DMS53 treated with DMSO at 0.1 percent for 48 hours (cell line): ENCODE results near the gene M1AP.
"Not testable (repeated sequence)": the region's sequence is repeated elsewhere in the genome, so short reads cannot be mapped to it uniquely, and the experiment has no call there.

Experiments used
- DNase-seq: peaks from one replicate; lab custom pipeline; 2025; ENCODE audit not compliant: unreplicated experiment; lab: John Stamatoyannopoulos, UW

Gene M1AP

DNA sequence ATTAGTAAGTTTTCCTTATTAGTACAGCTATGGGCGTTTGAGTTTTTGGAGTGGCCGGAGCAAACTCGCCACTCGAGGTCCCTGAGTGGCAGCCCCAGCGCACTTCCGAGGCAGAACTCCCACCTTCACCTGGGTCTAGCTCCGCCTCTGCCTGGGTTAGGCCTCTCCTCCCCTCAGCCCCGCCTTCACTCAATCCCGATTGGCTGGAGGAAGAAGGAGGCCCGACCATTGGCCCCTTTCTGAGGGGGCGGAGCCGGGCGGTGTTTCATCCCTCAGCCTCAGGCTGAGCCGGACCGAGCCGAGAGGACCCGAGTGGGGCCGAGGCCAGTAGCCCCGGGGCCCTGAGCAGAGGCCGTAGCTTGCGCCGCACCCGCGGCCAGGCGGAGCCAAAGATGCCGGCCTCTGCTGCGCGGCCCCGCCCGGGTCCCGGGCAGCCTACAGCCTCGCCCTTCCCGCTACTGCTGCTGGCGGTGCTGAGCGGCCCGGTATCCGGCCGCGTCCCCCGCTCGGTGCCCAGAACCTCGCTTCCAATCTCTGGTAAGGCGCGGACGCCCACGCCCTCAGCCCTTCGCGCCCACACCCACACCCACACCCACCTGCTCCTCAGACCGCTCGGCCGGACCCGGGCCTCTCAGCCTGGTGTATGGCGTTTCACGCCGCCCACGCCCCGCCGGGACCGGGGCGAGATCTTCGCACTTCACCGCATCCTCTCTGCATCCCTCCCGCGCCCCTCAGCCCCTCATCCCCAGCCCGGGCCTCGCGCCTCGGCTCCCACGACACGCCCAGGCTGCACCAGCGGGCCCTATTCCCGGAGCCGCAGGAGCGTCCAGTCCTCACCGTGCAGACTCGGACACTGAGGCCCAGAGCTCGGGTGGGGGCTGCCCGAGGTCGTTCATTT, 6.1 kb upstream of the M1AP start, which contains the start of gene SEMA4F:
SEMA4F (plus strand) TSS at position 263 of the 898 bp plus-strand sequence; CDS start at position 393, 130 bp downstream.
- peak; percentile 97 for DNase-seq

DNA sequence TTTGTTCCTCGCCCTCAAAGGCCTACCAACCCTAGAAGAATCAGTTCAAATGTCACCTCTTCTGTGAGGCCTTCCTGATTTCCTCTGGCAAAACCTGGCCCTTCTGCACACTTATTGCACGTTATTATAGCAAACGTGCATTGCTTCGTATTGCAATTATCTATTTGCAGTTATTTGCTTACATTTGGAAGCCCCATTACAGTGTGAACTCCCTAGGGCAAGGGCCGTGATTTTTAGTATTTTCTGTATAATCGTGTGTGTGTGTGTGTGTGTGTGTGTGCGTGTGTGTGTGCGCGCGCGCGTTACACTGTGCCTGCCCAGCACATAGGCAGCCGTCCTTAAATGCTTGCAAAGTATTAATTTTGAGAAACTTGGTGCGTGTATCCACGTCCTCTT, 5.5 kb upstream of the M1AP start:
- no peak for DNase-seq

DNA sequence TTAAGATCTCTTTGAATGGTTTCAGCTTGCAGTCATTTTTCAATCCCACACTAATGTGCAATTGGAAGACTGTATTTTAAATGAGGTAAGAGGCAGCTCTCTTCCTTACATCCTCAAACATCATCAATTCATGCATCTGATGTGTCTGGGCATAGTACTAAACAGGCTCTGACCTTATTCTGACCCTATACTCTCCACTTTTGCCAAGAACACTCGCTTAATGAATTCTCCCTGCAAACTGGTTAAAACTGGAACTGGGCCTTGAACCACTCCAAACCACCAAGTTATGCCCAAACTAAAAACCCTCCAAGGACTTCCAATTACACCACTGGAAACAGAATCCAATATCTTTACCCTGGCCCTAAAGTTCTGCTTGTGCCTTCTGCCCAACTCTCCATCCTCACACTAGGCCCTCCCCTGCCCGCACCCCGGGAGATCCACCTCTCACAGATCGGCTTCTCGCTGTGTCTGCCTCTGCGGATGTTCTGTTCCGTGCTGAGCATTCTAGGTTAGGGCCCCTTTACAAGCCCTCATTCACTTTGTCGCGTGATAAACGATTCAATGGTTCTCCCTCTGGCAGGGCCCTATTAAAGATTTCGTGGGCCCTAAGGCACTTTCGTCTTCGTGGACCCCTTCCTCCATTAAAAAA, 1.2 kb downstream of the M1AP start:
- no peak for DNase-seq

DNA sequence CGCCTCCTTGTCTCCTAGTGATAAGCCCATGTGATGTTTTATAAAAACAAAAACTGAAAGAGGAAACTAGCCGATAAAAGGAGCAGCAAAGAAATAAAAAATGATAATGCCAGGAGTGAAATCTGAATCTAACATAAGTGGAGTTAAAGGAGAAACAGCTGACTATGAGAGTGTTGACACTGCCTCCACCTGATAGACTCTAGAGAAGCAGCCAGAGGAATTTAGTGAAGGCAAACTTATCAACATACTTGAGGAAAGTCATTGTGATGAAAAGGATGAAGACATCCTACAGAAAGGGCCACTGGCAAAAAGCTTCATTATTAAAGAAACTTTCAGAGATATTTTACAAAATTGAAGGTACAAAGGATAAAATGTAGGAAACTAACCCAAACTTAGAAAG, 1.9 kb downstream of the M1AP start:
- no peak for DNase-seq

DNA sequence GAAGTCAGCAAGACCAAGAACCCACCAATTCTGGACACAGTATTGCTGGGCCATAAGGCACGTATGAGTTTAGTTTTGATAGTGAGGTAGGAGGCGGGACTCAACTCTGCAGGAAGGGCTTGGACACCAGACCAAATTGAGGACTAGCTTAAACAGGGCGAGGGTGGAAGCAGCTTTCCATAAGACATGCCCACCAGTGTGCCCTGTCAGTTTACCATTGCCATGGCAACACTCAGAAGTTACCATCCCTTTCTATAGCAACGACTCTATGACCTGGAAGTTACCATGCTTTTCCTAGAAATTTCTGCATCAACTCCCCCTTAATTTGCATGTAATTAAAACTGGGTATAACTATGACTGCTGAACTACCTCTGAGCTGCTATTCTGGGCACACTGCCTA, 2.8 kb downstream of the M1AP start:
- no peak for DNase-seq

DNA sequence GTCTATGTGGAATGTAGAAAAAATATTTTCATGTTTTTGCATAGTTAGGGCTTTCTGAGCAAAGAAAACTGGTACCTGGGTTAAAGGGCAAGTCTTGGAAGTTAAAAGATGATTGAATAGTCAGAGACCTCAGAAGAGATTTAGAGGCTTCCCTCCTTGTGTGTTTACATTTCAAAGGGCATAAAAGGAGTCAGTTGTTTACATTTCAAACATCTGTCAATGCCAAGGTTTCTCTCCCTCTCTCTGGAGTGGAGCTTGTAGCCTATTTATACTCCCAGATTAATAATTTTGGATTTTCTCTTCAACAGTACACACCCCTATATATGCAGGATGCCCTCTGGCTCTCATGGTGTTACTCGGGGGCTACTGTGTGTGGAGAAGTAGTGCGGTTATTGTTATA, 8.6 kb downstream of the M1AP start:
- peak; percentile 42 for DNase-seq

DNA sequence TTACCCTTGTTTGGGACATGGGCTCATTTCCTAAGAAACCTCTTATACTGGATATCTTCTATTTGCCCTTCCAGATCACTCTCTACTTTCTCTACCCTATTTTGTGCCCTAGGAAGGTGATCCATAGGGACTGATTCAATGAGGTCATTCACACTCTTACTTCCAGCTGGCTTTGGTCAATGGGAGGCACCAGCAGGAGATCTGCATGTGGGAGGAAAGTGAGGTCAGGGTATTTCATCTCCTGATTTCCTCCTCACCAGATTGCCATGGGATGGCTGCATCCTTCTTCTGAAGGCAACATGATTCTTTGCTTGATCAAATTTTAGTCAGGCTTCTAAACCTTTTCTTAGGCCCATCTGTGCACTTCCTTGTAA, 15.2 kb downstream of the M1AP start:
- no peak for DNase-seq

DNA sequence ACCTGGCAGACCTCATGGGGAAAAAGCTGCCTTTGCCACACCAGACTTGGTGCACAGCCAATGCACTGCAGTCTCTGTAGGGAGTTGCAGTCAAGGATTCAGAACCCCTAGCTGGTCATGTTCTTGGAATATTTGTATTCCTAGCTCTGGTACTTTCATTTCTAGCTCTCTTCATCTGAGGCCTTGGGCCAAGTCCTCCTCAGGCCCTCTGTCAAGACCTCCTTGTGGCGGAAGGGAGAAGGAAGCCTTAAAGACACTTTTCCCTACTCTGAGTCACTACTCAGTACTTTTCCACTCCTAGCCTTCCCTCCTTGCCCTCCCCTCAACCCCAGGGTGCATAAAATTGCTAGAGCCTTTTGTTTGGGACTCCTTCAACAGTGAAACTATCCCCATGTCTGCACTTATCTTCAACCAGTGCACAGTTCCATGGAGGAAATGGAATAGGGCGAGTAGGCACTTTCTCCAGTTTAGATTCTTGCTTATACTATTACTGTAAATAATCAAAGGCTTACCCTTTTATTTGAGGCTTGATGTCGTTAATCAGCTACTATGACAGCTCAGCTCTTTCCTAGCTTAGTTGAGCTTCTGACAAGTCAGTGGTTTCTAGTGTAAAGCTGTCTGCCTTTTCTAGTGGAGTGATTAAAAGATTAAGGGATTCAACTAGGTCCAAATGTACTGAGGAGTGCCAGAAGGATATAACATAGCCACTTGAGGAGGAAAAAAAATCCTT, 15.8 kb downstream of the M1AP start:
- no peak for DNase-seq

DNA sequence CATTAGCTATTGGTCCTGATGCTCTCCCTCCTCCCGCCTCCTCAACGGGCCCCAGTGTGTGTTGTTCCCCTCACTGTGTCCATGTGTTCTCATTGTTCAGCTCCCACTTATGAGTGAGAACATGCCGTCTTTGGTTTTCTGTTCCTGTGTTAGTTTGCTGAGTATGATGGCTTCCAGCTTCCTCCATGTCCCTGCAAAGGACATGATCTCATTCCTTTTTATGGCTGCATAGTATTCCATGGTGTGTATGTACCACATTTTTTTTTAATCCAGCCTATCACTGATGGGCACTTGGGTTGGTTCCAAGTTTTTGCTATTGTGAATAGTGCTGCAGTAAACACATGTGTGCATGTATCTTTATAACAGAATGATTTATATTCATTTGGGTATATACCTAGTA, 17.7 kb downstream of the M1AP start:
- not testable (repeated sequence) for DNase-seq

DNA sequence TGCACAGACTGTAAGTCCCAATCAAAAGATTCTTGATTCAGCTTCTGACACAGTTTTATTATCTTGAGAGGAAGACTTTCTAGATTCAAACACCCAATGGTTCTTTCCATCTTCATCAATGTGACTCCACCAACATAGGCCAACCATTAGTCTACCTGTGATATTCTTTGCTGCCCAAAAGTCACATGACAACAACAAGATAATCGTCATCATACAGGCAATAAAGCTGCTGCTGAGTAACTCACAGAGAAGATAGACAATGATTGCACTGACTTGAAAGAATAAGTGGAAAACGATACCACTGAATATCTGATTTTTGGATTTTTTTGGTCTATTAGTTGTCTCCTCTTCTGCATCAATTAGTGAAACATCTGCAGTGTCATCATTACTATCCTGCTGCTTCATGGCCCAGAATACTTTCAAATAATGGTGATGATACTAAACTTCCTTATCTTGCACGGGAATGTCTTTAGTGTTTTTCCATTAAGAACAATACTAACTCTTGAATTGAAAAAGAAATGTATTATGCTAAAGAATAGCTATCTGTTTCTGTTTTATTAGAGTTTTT, 19.5 kb downstream of the M1AP start:
- no peak for DNase-seq

DNA sequence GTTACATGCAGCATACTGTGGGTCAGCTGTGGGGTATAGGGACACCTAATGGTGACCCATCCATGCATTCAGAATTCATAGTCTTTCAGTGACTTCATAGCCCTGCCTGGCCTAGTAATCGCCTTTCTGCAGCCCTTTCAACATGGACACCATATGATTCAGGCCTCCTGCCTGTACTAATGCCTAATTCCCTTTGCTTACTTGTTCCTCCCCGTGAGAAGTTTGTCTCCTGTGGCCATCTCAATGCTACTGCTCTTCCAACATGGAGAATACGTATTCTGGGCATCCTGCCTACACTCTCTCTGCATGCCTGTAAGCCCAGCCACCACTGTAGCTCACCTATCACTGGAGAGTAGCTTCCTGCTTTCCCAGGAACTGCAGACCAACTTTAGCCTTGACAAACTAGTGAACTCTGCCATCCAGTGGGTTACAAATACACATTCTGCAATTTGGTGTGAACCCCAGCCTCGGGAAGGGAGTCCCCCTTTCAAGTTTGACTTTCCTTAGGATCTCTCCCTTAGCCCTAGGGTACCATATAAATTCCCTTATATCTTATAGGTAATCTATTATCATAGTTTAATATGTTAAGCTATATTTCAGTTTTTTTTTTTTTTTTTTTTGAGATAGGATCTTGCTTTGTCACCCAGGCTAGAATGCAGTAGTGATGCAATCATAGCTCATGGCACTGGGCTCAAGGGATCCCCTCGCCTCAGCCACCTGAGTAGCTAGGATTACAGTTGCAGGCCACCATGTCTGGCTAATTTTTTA, 22.3 kb downstream of the M1AP start:
- no peak for DNase-seq

DNA sequence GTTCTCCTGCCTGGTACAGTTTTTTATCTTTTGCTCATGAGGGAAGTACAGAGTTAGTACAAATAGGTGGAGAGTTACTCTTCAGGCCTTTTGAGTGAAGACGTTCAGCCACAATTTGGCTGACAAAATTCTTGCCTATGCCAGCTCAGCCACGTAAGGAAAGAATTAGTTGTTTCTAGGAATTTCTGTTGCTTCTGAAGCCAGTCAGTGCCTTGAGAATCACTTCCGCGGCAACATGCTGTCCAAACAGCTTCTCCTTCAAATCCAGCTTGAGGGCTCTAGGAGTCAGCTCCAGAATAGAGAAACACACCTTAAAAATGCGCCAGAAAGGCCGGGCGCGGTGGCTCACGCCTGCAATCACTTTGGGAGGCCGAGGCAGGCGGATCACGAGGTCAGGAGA, 27.5 kb downstream of the M1AP start:
- DNase-seq = no peak

DNA sequence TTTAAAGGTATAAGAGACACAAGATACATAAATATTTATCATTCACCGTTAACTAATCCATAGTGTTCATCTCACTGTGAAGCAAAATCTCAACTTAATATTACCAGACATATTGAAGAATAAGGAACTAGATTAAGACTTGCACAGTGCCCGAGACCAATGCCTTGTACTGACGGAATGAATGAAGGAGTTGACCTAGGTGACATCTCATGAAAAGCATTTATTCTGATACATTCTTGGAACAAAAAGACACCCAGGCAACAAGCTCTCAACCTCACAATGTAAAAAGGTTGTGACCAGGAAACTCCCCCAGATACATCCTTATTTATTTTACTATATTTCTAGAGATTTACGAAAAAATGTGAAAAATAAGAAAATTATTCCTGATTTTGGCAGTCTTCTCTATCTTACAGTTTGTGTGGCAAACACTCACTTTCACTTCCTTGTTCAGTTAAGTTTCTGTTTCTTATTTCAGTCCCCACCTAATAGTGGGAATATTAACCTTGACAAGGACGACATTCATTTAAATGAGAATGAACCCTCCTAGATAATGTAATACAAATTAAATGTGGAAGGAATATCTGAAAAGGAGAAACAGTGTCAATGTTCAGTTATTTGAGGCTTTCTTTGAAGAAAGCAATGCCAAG, 28.4 kb downstream of the M1AP start:
- DNase-seq = no peak

DNA sequence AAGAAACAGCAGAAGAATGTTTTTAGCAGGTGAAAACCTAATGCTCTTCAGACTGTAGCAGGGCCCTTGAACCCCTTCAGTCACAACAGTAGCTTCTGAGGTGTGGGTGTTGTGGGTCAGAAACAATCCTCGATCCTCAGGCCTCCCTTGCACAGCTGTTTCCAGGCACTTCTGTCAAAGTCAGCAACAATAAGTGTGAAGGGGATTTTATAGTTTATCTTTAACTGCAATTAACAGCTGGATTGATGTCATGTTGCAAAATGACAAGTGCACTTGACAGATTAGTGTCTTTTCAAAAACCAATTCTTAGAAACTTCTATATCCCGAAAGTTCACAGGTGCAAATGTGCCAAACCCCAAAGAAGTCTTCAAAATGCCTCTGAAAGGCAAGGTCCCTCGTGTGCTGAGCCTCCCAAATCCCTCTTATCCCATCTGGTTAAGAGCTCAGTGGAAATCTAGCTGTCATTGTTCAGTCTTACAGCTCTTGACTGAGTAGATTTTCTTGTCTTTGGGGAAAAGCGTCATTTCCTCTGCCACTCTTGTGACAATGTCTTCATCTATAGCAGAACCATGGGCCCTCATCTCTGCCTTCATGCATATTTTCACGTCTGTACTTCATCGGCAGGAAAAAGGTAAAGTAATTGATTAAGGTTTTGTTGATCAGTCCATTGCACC, 29.6 kb downstream of the M1AP start:
- no peak for DNase-seq

DNA sequence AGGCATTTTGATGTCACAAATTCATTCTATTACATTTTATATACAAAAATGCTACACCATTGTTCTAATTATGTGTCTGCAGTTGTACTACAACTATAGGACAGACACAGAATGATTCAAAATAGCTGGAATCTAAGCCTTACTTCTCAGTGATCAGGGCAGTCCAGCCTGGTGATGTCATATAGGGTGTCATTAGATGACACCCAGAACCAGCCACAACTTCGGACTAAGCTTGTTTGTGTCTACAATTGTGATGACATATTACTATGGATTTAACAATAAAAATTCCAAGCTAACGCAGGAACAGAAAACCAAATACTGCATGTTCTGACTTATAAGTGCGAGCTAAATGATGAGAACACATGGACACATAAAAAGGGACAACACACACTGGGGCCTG, 31.0 kb downstream of the M1AP start:
- DNase-seq = no peak

DNA sequence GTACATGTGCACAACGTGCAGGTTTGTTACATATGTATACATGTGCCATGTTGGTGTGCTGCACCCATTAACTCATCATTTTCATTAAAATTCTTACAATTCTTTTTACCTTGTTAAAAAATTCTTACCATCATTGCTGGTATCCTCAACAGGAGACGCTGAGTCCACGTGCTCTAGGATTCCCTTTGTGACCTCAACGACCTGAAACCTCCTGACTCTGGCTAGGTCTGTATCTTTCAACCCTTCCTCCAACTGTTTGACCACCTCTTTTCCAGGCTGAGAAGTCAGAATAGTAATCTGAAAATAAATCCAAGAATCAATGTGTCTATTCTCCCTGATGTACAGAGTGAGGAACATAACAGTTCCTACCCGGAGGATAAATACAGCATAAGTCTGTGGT, 41.2 kb downstream of the M1AP start:
- DNase-seq = no peak

DNA sequence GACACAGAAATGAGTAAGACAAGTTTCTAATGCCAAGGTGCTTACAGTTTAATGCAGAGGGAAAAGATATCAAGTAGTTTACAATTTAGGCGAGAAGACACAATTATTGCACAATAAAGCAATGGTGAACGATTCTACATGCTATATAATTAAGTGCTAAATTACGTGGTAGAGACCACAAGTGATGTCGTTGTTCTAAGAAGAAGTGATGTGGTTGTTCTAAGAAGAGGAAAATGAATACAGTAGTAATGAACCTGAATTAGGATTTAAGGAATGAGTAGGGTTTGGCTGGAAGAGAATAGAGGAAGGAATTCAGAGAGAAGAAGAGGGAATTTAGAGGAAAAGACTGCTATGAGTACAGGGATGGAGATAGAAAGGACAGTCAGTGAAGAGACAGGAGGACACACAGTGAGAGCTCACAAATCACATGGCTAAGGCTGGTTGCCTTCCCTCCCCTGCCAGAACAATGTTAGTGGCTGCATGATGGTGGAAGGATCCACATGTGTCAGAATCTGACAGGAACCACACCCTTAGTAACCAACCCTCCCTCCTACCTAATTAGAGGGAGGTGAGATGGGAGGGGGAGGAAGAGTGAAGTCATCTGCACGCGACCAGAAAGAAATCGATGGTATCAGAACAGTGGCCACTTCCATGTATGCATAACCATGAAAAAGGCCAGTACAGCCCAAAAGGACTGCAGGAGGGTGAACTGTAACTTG, 44.7 kb downstream of the M1AP start:
- no peak for DNase-seq

DNA sequence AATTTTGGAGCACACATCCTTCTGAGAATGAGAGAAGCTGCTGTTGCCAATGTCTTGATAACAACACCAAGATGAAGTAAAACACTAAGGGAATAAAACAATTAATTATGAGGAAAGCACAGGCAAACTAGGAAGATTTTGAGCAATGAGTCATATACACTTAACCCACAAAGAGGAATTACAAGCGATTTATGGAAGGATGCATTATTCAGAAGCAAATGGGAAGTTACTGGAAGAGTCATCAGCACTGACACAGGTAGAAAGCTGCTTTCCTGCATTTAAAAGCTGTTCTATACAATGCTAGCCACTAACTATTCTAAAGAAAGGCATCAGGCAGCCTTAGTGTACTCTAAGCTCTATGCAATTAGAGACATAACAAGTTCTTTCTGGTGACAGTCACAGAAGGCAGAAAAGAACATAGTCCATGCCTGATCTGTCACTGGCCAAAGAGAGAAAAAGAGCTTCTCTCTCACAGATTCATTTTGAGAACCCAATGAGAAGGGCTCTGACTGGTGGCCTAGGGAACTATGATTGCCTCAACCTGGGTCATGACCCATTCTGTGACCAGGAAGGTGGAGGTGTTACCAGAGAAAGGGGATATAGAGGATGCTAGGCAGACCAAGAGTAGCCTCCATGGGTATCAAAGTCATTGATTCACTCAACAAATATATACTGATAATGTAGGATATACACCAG, 45.4 kb downstream of the M1AP start:
- no peak for DNase-seq
